ENCODE data around the gene SBNO2.

GRCh38 chr19:1126984-1127760 is 46.9 kb downstream of the SBNO2 start:
- TF ChIP-seq CTCF (IDR thresholded peaks at IDR 0.05) (no peak), POLR2A (IDR thresholded peaks at IDR 0.05) (no peak)
